A549 (cell line): Measurements from ENCODE around the gene MYO1D. TPM values are rescaled to one million over a fixed set of nuclear protein-coding genes. Genes with fewer than 3 reads are reported as not detected.

ENCODE experiments used
- ATAC-seq, 2 experiments: fragments of 200-7000 bp in 1 of 2; fragments of >200 bp in 1 of 2; cut with Nextera tagmentation in 1 of 2; cut with Tn5 transposase in 1 of 2; 3 replicates each; pipeline versions ENCODE4 v1.8.0 to v1.9.1; 2018 to 2020; ENCODE audit warnings: mild to moderate bottlenecking in 1 of 2, moderate library complexity in 1 of 2
- CTCF ChIA-PET: fragments of 300-600 bp; sonication (Branson Sonifier 250); formaldehyde crosslinking; extraction: SDS; loops from one replicate; lab custom pipeline; 2021; ENCODE audit warnings: antibody characterized with exemption, inconsistent platforms; lab: Yijun Ruan, JAX
- POLR2A ChIA-PET: fragments of 350-600 bp; formaldehyde crosslinking; extraction: SDS; loops from one replicate; lab custom pipeline; 2021; ENCODE audit warnings: antibody characterized with exemption, inconsistent platforms; lab: Yijun Ruan, JAX
- DNase-seq, 2 experiments: peaks; one replicate each; pipeline versions ENCODE4 v3.0.0 to v3.0.0-alpha.2; 2011 to 2016; ENCODE audit warnings: low read depth in 1 of 2, low spot score in 1 of 2
- FAIRE-seq: peaks from 2 replicates; lab custom pipeline; 2011; peaks lifted over from hg19 to GRCh38; lab: Jason Lieb, UNC
- H3K27ac ChIP-seq, 2 experiments: fragments of >200 bp; sonication (Bioruptor Twin); formaldehyde crosslinking; 3 replicates each; pipeline ENCODE4 v1.5.1; 2016 to 2017
- H3K4me1 ChIP-seq: fragments of >200 bp; sonication (Bioruptor Twin); formaldehyde crosslinking; 3 replicates; pipeline ENCODE4 v1.6.1; 2016
- H3K4me2 ChIP-seq: fragments of >200 bp; sonication (Bioruptor Twin); formaldehyde crosslinking; 3 replicates; pipeline ENCODE4 v1.6.1; 2016
- H3K4me3 ChIP-seq: fragments of >200 bp; sonication (Bioruptor Twin); formaldehyde crosslinking; 3 replicates; pipeline ENCODE4 v1.5.1; 2016
- H3K9me3 ChIP-seq: fragments of >200 bp; sonication (Bioruptor Twin); formaldehyde crosslinking; 3 replicates; pipeline ENCODE4 v1.6.1; 2016
- ATOH8 ChIP-seq: fragments of 250-450 bp; sonication (Bioruptor Pico); IDR thresholded peaks from 2 replicates; pipeline ENCODE4 v1.5.0; 2020; ENCODE audit warnings: low read depth, mild to moderate bottlenecking, moderate library complexity
- CHD2 ChIP-seq: fragments of 150-350 bp; IDR thresholded peaks from 2 replicates; pipeline ENCODE4 v1.6.1; 2014; ENCODE audit warnings: low read length; ENCODE audit not compliant: partially characterized antibody
- EP300 ChIP-seq, 2 experiments: fragments of >200 bp; sonication (Bioruptor Twin); formaldehyde crosslinking; IDR thresholded peaks; 2 replicates in 1 of 2; 3 replicates in 1 of 2; pipeline ENCODE4 v1.6.1; 2016 to 2017
- ESRRA ChIP-seq: fragments of 150-350 bp; IDR thresholded peaks from 2 replicates; pipeline ENCODE4 v1.6.1; 2014; ENCODE audit warnings: mild to moderate bottlenecking, low read length, borderline replicate concordance
- FOSB ChIP-seq: fragments of 250-450 bp; sonication (Bioruptor Pico); IDR thresholded peaks from 2 replicates; pipeline ENCODE4 v1.5.0; 2020; ENCODE audit warnings: mild to moderate bottlenecking, moderate library complexity
- FOSL2 ChIP-seq, 2 experiments: fragments of 450-650 bp in 1 of 2; fragments of >200 bp in 1 of 2; sonication (Bioruptor Twin) in 1 of 2; formaldehyde crosslinking; IDR thresholded peaks; 2 replicates each; pipeline versions ENCODE4 v1.5.0 to v1.6.1; 2016 to 2020; ENCODE audit warnings: mild to moderate bottlenecking in 1 of 2, moderate library complexity in 1 of 2
- HES2 ChIP-seq: fragments of >200 bp; sonication (Bioruptor Twin); formaldehyde crosslinking; IDR thresholded peaks from 2 replicates; pipeline ENCODE4 v1.6.1; 2016
- HOXA7 ChIP-seq: fragments of 250-450 bp; sonication (Bioruptor Pico); IDR thresholded peaks from 2 replicates; pipeline ENCODE4 v1.5.0; 2020; ENCODE audit warnings: mild to moderate bottlenecking, moderate library complexity
- HOXB13 ChIP-seq: fragments of 250-450 bp; sonication (Bioruptor Pico); IDR thresholded peaks from 2 replicates; pipeline ENCODE4 v1.5.0; 2020; ENCODE audit warnings: low read depth, mild to moderate bottlenecking, moderate library complexity
- JUN ChIP-seq, 2 experiments: fragments of >200 bp; sonication (Bioruptor Twin); formaldehyde crosslinking; IDR thresholded peaks; 2 replicates in 1 of 2; 3 replicates in 1 of 2; pipeline ENCODE4 v1.6.1; 2016 to 2017
- KDM1A ChIP-seq: fragments of 200-600 bp; sonication (generic); IDR thresholded peaks from 2 replicates; pipeline ENCODE4 v1.6.1; 2016; ENCODE audit warnings: low read depth, mild to moderate bottlenecking
- KDM5A ChIP-seq: fragments of 200-600 bp; sonication (generic); IDR thresholded peaks from 2 replicates; pipeline ENCODE4 v1.6.1; 2016; ENCODE audit warnings: antibody characterized with exemption, mild to moderate bottlenecking
- MAFK ChIP-seq: fragments of 450-650 bp; IDR thresholded peaks from 2 replicates; pipeline ENCODE4 v1.6.1; 2014; ENCODE audit not compliant: partially characterized antibody
- MAZ ChIP-seq: fragments of 150-350 bp; IDR thresholded peaks from 2 replicates; pipeline ENCODE4 v1.6.1; 2014; ENCODE audit warnings: antibody characterized with exemption, low read depth, low read length, borderline replicate concordance
- PBX3 ChIP-seq: IDR thresholded peaks from 2 replicates; pipeline ENCODE4 v1.6.1; 2012
- POLR2AphosphoS2 ChIP-seq: conservative IDR thresholded peaks from 2 replicates; pipeline ENCODE4 v1.6.1; 2012; ENCODE audit warnings: low read length, improper control_type of control experiment, inconsistent platforms
- RAD21 ChIP-seq, 2 experiments: fragments of >200 bp in 1 of 2; sonication (Bioruptor Twin) in 1 of 2; formaldehyde crosslinking in 1 of 2; IDR thresholded peaks in 1 of 2; conservative IDR thresholded peaks in 1 of 2; 2 replicates in 1 of 2; 3 replicates in 1 of 2; pipeline ENCODE4 v1.6.1; 2012 to 2018; ENCODE audit warnings: inconsistent platforms in 1 of 2
- RARB ChIP-seq: fragments of 250-450 bp; sonication (Bioruptor Pico); IDR thresholded peaks from 2 replicates; pipeline ENCODE4 v1.8.0; 2021; ENCODE audit warnings: mild to moderate bottlenecking, moderate library complexity
- RFX5 ChIP-seq: fragments of 450-650 bp; IDR thresholded peaks from 2 replicates; pipeline ENCODE4 v1.7.1; 2014; ENCODE audit warnings: antibody characterized with exemption, mild to moderate bottlenecking, moderate library complexity
- RNF2 ChIP-seq: fragments of 200-600 bp; sonication (generic); IDR thresholded peaks from 2 replicates; pipeline ENCODE4 v1.6.1; 2016; ENCODE audit warnings: low read depth, mild to moderate bottlenecking, antibody characterized with exemption, moderate library complexity, borderline replicate concordance
- USF2 ChIP-seq: fragments of 450-650 bp; IDR thresholded peaks from 2 replicates; pipeline ENCODE4 v1.6.1; 2014; ENCODE audit warnings: antibody characterized with exemption
- ZC3H11A ChIP-seq: fragments of 450-650 bp; IDR thresholded peaks from 2 replicates; pipeline ENCODE4 v1.6.1; 2014; ENCODE audit warnings: antibody characterized with exemption, mild to moderate bottlenecking
- ZFP36 ChIP-seq: fragments of 450-650 bp; IDR thresholded peaks from 2 replicates; pipeline ENCODE4 v1.6.1; 2014; ENCODE audit warnings: borderline replicate concordance; ENCODE audit not compliant: partially characterized antibody
- ZNF302 ChIP-seq: fragments of 250-450 bp; sonication (Bioruptor Pico); IDR thresholded peaks from 2 replicates; pipeline ENCODE4 v1.9.0; 2021; ENCODE audit warnings: inconsistent platforms, mild to moderate bottlenecking, moderate library complexity
- ZSCAN20 ChIP-seq: fragments of 250-450 bp; sonication (Bioruptor Pico); IDR thresholded peaks from 2 replicates; pipeline ENCODE4 v1.8.0; 2022; ENCODE audit warnings: mild to moderate bottlenecking, moderate library complexity
- polyA plus RNA-seq, 4 experiments: library from polyadenylated mRNA; depleted of rRNA in 3 of 4; stranded (reverse); fragments of >200 nt; fragmentation: RNase III in 1 of 4; extraction: RNeasy Plus Mini Kit Qiagen cat#74134 plus additional on column Dnase treatment in 1 of 4; gene quantifications; 2 replicates in 3 of 4; 3 replicates in 1 of 4; pipeline ENCODE4 v1.2.3, GENCODE V29; 2011 to 2017
- TF ChIP-seq, protein P1 (sequence below): IDR thresholded peaks from 2 replicates; pipeline ENCODE4 v1.6.1; 2012
- TF ChIP-seq, protein P2 (sequence below): fragments of 150-350 bp; IDR thresholded peaks from 2 replicates; pipeline ENCODE4 v1.6.1; 2014; ENCODE audit warnings: low read depth, mild to moderate bottlenecking, low read length

MYO1D gene
- polyA plus RNA-seq, 2 of the 4 experiments (the other 2 are of a cell fraction): 2.8 to 4.2 TPM

DNA sequence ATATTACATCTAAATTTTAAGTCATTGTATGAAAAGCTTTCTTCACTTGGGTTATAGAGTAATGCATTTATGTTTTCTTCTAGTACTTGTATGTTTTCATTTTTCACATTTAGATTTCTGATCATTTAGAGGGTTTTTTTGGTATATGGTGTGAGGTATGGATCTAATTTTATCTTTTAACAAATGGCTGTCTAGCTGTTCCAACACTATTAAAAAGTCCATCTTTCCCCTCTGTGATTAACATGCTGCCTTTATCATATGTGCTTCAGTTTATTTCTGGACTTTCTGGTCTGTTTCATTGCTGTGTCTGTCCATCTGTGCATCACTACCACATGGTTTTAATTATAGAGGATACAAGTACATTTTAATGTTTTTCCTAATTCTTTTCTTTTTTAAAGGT, 163.8 kb downstream of the MYO1D start:
- Histone ChIP-seq H3K4me1 (no peaks in the 10 kb centered on the region), H3K4me2 (no peak overlapping the region), H3K9me3 (no peaks in the 10 kb centered on the region), H3K4me3 (no peak overlapping the region), H3K27ac (no peak overlapping the region)
- ChIA-PET CTCF (interaction anchor here (0.6 to 1.2 kb wide), 3 partner anchors 11 to 227 kb away, joined by 3 to 4 read pairs (median 3); no protein-coding TSS in a partner anchor), POLR2A (no interaction called here)
- DNase-seq (no peak), ATAC-seq (no peak), FAIRE-seq (no peak)
- TF ChIP-seq FOSB: no peak
- TF ChIP-seq PBX3: no peak
- no peak for TF ChIP-seq CHD2
- TF ChIP-seq, protein P1, sequence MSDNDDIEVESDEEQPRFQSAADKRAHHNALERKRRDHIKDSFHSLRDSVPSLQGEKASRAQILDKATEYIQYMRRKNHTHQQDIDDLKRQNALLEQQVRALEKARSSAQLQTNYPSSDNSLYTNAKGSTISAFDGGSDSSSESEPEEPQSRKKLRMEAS: no peak
- TF ChIP-seq MAFK: no peak
- no peak for TF ChIP-seq HOXA7
- no peak for TF ChIP-seq RAD21 (conservative IDR thresholded peaks at IDR 0.05 in 1 of 2, IDR thresholded peaks at IDR 0.05 in 1 of 2)
- no peak for TF ChIP-seq MAZ
- no peak for TF ChIP-seq KDM5A
- TF ChIP-seq ATOH8 (CRISPR knock-in tag): no peak
- no peak for TF ChIP-seq RFX5
- TF ChIP-seq ESRRA: no peak
- TF ChIP-seq, protein P2, sequence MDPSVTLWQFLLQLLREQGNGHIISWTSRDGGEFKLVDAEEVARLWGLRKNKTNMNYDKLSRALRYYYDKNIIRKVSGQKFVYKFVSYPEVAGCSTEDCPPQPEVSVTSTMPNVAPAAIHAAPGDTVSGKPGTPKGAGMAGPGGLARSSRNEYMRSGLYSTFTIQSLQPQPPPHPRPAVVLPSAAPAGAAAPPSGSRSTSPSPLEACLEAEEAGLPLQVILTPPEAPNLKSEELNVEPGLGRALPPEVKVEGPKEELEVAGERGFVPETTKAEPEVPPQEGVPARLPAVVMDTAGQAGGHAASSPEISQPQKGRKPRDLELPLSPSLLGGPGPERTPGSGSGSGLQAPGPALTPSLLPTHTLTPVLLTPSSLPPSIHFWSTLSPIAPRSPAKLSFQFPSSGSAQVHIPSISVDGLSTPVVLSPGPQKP: no peak
- TF ChIP-seq RARB (CRISPR knock-in tag): no peak
- no peak for TF ChIP-seq ZNF302 (CRISPR knock-in tag)
- no peak for TF ChIP-seq JUN (IDR thresholded peaks at IDR 0.05)

GRCh38 chr17:32709562-32709961, 167.4 kb downstream of the MYO1D start:
- no peak overlapping the region for H3K4me3 ChIP-seq
- H3K27ac ChIP-seq: no peak overlapping the region
- H3K9me3 ChIP-seq: no peaks in the 10 kb centered on the region
- DNase-seq (no peak), FAIRE-seq (no peak), ATAC-seq (no peak)
- CTCF ChIA-PET: interaction anchor here (1.1 kb wide), 1 partner anchor 37 kb away, joined by 3 read pairs; no protein-coding TSS in a partner anchor
- H3K4me1 ChIP-seq: no peaks in the 10 kb centered on the region
- TF ChIP-seq HOXB13 (CRISPR knock-in tag): no peak
- no peak for TF ChIP-seq KDM5A
- TF ChIP-seq ATOH8 (CRISPR knock-in tag): no peak
- no peak for TF ChIP-seq EP300 (IDR thresholded peaks at IDR 0.05)
- no peak for TF ChIP-seq HES2
- TF ChIP-seq USF2: no peak
- no peak for TF ChIP-seq KDM1A
- no peak for TF ChIP-seq JUN (IDR thresholded peaks at IDR 0.05)
- no peak for TF ChIP-seq POLR2AphosphoS2
- no peak for TF ChIP-seq MAZ
- no peak for TF ChIP-seq FOSB
- TF ChIP-seq FOSL2 (IDR thresholded peaks at IDR 0.05): no peak
- TF ChIP-seq FOSL2 (CRISPR knock-in tag; IDR thresholded peaks at IDR 0.05): no peak
- no peak for TF ChIP-seq ZSCAN20 (CRISPR knock-in tag)
- no peak for TF ChIP-seq PBX3
- no peak for TF ChIP-seq ZC3H11A
- no peak for TF ChIP-seq ZFP36
- TF ChIP-seq HOXA7: no peak
- TF ChIP-seq RNF2: no peak
- no peak for TF ChIP-seq RAD21 (conservative IDR thresholded peaks at IDR 0.05 in 1 of 2, IDR thresholded peaks at IDR 0.05 in 1 of 2)
- H3K4me2 ChIP-seq: no peak overlapping the region
- POLR2A ChIA-PET: no interaction called here
